ENCODE measurements around the gene BCL2L13. TPM values are rescaled to one million over a fixed set of nuclear protein-coding genes. Genes with fewer than 3 reads are reported as not detected.

Gene BCL2L13
- total RNA-seq, 2 experiments from 2014 or later = 8.1 to 10.0 TPM

DNA sequence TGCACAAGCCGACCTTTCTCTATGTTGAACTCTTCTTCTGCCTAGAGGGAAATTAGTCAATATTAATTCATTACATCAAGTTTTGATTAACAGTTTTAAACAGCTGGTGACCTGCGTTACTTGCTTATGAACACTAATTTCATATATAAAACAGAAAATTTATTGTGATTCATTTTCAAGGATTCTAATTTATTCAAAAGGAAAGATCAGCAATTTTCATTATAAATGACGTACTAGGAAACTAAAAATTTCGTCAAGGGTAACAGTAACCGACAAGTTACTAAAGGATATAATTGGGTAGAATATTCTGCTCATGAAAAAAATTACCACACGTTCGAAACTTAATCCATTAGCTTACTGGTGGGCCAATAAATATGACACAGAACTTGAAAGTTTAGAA, 25.3 kb upstream of the BCL2L13 start:
- Mint-ChIP-seq H3K4me3 (no peak overlapping the region), H3K27me3 (no peaks in the 10 kb centered on the region), H3K9me3 (no peaks in the 10 kb centered on the region), H3K27ac (no peak overlapping the region), H3K4me1 (ENCODE audit: low read depth) (peaks cover 7% of the 10 kb centered on the region), H3K36me3 (ENCODE audit: low read depth) (peaks cover 60% of the 10 kb centered on the region)
- H3K9me3 ChIP-seq (ENCODE audit: control insufficient read depth in 1 of 2, insufficient read depth in 1 of 2, low read length in 2 of 2) = no peaks in the 10 kb centered on the region
- CTCF ChIA-PET = no interaction called here
- no peak for ATAC-seq (ENCODE audit: poor library complexity)
- no peaks in the 10 kb centered on the region for H3K27me3 ChIP-seq (ENCODE audit: control insufficient read depth in 1 of 2, insufficient read depth in 2 of 2, low read length in 2 of 2)
- H3K36me3 ChIP-seq (ENCODE audit: insufficient read depth, low read length) = peaks cover 64% of the 10 kb centered on the region
- DNase-seq = no peak
- POLR2A ChIA-PET = no interaction called here
- no peak for TF ChIP-seq CTCF (IDR thresholded peaks at IDR 0.05)
- no peaks in the 10 kb centered on the region for H3K4me1 ChIP-seq (ENCODE audit: insufficient read depth, low read length)
- no peak overlapping the region for H3K4me3 ChIP-seq (ENCODE audit: low read length)
- intact Hi-C loops (cut with DNase I, micrococcal nuclease) = no loop called here
- no peak overlapping the region for H3K27ac ChIP-seq (ENCODE audit: low read depth in 1 of 2, low read length in 2 of 2)

DNA sequence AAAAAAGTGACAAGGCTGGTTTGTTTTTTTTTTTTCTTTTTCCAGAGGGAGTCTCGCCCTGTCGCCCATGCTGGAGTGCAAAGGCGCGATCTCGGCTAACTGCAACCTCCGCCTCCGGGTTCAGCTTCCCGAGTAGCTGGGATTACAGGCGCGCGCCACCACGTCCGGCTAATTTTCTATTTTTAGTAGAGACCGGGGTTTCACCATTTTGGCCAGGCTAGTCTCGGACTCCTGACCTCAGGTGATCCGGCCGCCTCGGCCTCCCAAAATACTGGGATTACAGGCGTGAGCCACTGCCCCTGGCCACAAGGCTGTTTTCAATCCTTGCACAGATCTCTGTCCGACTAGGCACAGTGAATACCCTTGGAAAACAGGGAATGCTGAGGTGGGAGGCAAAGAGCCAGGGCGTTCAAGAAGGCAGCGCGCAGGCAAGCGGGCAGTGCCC, 10.6 kb upstream of the BCL2L13 start:
- peaks cover 32% of the 10 kb centered on the region for H3K4me1 Mint-ChIP-seq (ENCODE audit: low read depth)
- POLR2A ChIA-PET = interaction anchor here (1.5 kb wide), 1 partner anchor 11 kb away, joined by 3 read pairs; no protein-coding TSS in a partner anchor
- peaks cover 14% of the 10 kb centered on the region for H3K36me3 ChIP-seq (ENCODE audit: insufficient read depth, low read length)
- H3K36me3 Mint-ChIP-seq (ENCODE audit: low read depth) = peaks cover 36% of the 10 kb centered on the region
- CTCF ChIA-PET = no interaction called here
- peak overlapping the region; percentile 92 for H3K4me3 Mint-ChIP-seq
- peak overlapping the region; percentile 93 for H3K4me3 ChIP-seq (ENCODE audit: low read length)
- peaks cover 32% of the 10 kb centered on the region for H3K4me1 ChIP-seq (ENCODE audit: insufficient read depth, low read length)
- H3K27ac Mint-ChIP-seq = peak overlapping the region; percentile 93
- intact Hi-C loops (cut with DNase I, micrococcal nuclease) = loop anchor here (1.0 to 5.0 kb wide), 3 partner anchors 10 to 471 kb away; partner anchors contain the start of genes BCL2L13 (in 1 of the 2), HDHD5 (in 1 of the 2) and PEX26 (in 1 of the 2)
- no peaks in the 10 kb centered on the region for H3K27me3 Mint-ChIP-seq
- TF ChIP-seq CTCF (IDR thresholded peaks at IDR 0.05) = no peak
- H3K27me3 ChIP-seq (ENCODE audit: control insufficient read depth in 1 of 2, insufficient read depth in 2 of 2, low read length in 2 of 2) = no peaks in the 10 kb centered on the region
- no peak for DNase-seq
- H3K9me3 Mint-ChIP-seq = no peaks in the 10 kb centered on the region
- ATAC-seq (ENCODE audit: poor library complexity) = no peak
- peak overlapping the region; percentile 82 to 93 for H3K27ac ChIP-seq (ENCODE audit: low read depth in 1 of 2, low read length in 2 of 2)
- no peaks in the 10 kb centered on the region for H3K9me3 ChIP-seq (ENCODE audit: control insufficient read depth in 1 of 2, insufficient read depth in 1 of 2, low read length in 2 of 2)

DNA sequence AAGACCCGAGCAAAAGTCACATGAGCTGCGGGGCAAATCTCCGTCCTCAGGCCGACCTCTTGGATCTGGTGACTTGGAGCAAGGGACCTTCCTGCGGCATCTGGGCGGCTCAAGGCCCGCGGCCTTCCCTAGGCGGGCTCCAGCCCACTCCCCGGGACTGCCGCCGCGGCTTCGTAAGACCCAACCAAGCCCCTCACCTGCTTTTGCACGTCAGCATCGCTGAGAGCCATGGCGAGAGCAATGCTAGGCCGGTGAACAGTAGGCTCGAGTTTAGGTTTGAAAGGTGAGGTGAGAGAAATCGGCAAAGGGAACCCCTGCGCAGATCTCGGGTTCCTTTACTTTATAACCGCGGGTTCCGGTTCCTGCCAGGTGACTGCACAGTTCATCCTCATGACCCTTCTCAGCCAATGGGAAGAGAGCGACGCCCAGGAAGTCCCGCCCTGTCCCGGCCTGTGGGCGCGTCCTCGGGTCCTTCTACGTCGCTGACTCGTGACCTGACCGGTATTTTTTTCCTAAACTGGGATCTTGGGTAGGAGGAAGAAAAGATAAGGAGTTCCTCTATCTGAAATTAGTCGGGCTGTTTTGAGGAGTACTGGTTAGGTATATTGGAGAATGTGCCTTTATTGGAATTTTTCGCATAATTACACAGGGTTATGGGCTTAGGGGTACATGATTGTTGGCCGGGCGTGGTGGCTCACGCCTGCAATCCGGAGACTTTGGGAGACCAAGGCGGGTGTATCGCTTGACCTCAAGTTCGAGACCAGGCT, 10.0 kb upstream of the BCL2L13 start, which contains the start of gene ATP6V1E1:
Gene ATP6V1E1, minus strand, starts transcription at position 344 of the 767 bp plus-strand sequence. Its CDS starts 114 bp downstream, at position 230.
- H3K4me1 ChIP-seq (ENCODE audit: insufficient read depth, low read length) = peaks cover 32% of the 10 kb centered on the region
- peak within 1 kb of the TSS; percentile 92 for H3K4me3 Mint-ChIP-seq
- peaks cover 28% of the 10 kb centered on the region for H3K4me1 Mint-ChIP-seq (ENCODE audit: low read depth)
- TF ChIP-seq CTCF (IDR thresholded peaks at IDR 0.05) = no peak
- no peaks in the 10 kb centered on the region for H3K9me3 ChIP-seq (ENCODE audit: control insufficient read depth in 1 of 2, insufficient read depth in 1 of 2, low read length in 2 of 2)
- H3K27me3 ChIP-seq (ENCODE audit: control insufficient read depth in 1 of 2, insufficient read depth in 2 of 2, low read length in 2 of 2) = no peaks in the 10 kb centered on the region
- DNase-seq = peak; percentile 88 to 98 (median 92)
- CTCF ChIA-PET = interaction anchor here (0.9 kb wide), 1 partner anchor 11 kb away, joined by 3 read pairs; no protein-coding TSS in a partner anchor
- peaks cover 9% of the 10 kb centered on the region for H3K36me3 ChIP-seq (ENCODE audit: insufficient read depth, low read length)
- H3K27me3 Mint-ChIP-seq = no peaks in the 10 kb centered on the region
- POLR2A ChIA-PET = no interaction called here
- peak within 1 kb of the TSS; percentile 93 for H3K27ac Mint-ChIP-seq
- peaks cover 32% of the 10 kb centered on the region for H3K36me3 Mint-ChIP-seq (ENCODE audit: low read depth)
- intact Hi-C loops (cut with DNase I, micrococcal nuclease) = loop anchor here (1.0 to 5.0 kb wide), 3 partner anchors 10 to 471 kb away; partner anchors contain the start of genes BCL2L13 (in 2 of the 2), HDHD5 (in 1 of the 2) and PEX26 (in 1 of the 2)
- peak within 1 kb of the TSS; percentile 82 to 93 for H3K27ac ChIP-seq (ENCODE audit: low read depth in 1 of 2, low read length in 2 of 2)
- peak; percentile 100 for ATAC-seq (ENCODE audit: poor library complexity)
- H3K4me3 ChIP-seq (ENCODE audit: low read length) = peak within 1 kb of the TSS; percentile 93
- H3K9me3 Mint-ChIP-seq = no peaks in the 10 kb centered on the region

Measured in CD4-positive, alpha-beta T cell (primary cell).